H1 (cell line): Measurements from ENCODE around the gene ADIPOR2. TPM values are rescaled to one million over a fixed set of nuclear protein-coding genes. Genes with fewer than 3 reads are reported as not detected.

Experiments
- CBX5 ChIP-seq: fragments of 300-800, 300-1000 bp; sonication (generic); IDR thresholded peaks from 2 replicates; pipeline ENCODE4 v1.7.1; 2016; ENCODE audit warnings: antibody characterized with exemption, low read length, low read depth
- CTBP2 ChIP-seq: IDR thresholded peaks from 2 replicates; pipeline ENCODE4 v1.7.0; 2011; ENCODE audit warnings: borderline replicate concordance, mild to moderate bottlenecking, moderate library complexity, mixed read lengths, low read length; ENCODE audit not compliant: insufficient read depth, insufficient read length
- FOSL1 ChIP-seq: IDR thresholded peaks from 2 replicates; pipeline ENCODE4 v1.6.1; 2011; ENCODE audit warnings: mild to moderate bottlenecking, low read depth, low read length, moderate library complexity; ENCODE audit not compliant: insufficient read depth
- JUN ChIP-seq: IDR thresholded peaks from 2 replicates; pipeline ENCODE4 v1.6.1; 2011; ENCODE audit warnings: low read depth, mild to moderate bottlenecking, improper control_type of control experiment, low read length
- POU5F1 ChIP-seq: IDR thresholded peaks from 2 replicates; pipeline ENCODE4 v1.6.1; 2011; ENCODE audit warnings: low read depth, mild to moderate bottlenecking, low read length, moderate library complexity
- RBBP5 ChIP-seq: IDR thresholded peaks from 2 replicates; pipeline ENCODE4 v1.7.1; 2012; ENCODE audit warnings: low read depth, mild to moderate bottlenecking, inconsistent platforms, low read length, moderate library complexity, borderline replicate concordance
- SP2 ChIP-seq: IDR thresholded peaks from 2 replicates; pipeline ENCODE4 v1.6.1; 2012; ENCODE audit warnings: mild to moderate bottlenecking, low read length, inconsistent platforms
- TEAD4 ChIP-seq: IDR thresholded peaks from 2 replicates; pipeline ENCODE4 v1.6.1; 2012; ENCODE audit warnings: low read depth, low read length, inconsistent platforms, mixed read lengths
- polyA plus RNA-seq, 7 experiments: library from polyadenylated mRNA; depleted of rRNA in 3 of 7; stranded (reverse) in 5 of 7; unstranded in 2 of 7; fragments of >200 nt in 5 of 7; fragments of 200-250 nt in 2 of 7; gene quantifications; 1 replicate in 5 of 7; 2 replicates in 1 of 7; 4 replicates in 1 of 7; pipeline versions ENCODE4 v1.2.1 to v1.2.3, GENCODE V29; 2011 to 2013; ENCODE audit warnings: missing spikeins in 2 of 7, mixed read lengths in 2 of 7
- total RNA-seq: library from RNA; stranded (reverse); fragmentation: NEBNext Ultra II Directional; extraction: Animal tissue kit (Norgen Biotek cat#: 25700); gene quantifications from 2 replicates; pipeline ENCODE4 v1.2.1, GENCODE V29; 2021

Gene ADIPOR2
- total and polyA plus RNA-seq, 2 of the 8 experiments (the other 6 are each of a cell fraction or from before 2014, with no cell fraction given): 17.5 to 50.8 TPM

- TF ChIP-seq RBBP5 (no peak), JUN (no peak), CTBP2 (no peak), POU5F1 (no peak), SP2 (no peak), CBX5 (no peak), TEAD4 (no peak), FOSL1 (no peak)
These were observed 137.2 kb downstream of the ADIPOR2 start (continued) for GRCh38 chr12:1827826-1828805.
